GM19043 (cell line): ENCODE data around the gene GPC1.

Source experiments
- ATAC-seq: cut with Tn5 transposase; IDR thresholded peaks from one replicate; pipeline ENCODE4 v1.9.1; 2021; ENCODE audit warnings: low read depth; ENCODE audit not compliant: unreplicated experiment

Gene GPC1

GRCh38 chr2:240440251-240440650 lies 4.8 kb downstream of the GPC1 start:
- no peak for ATAC-seq

GRCh38 chr2:240440704-240441320 lies 5.3 kb downstream of the GPC1 start:
- no peak for ATAC-seq

GRCh38 chr2:240441326-240441992 lies 6.0 kb downstream of the GPC1 start:
- no peak for ATAC-seq

- ATAC-seq: no peak
Measured at GRCh38 chr2:240441993-240442411, 6.5 kb downstream of the GPC1 start.

GRCh38 chr2:240442891-240443715 lies 7.6 kb downstream of the GPC1 start:
- no peak for ATAC-seq

GRCh38 chr2:240443891-240444301 lies 8.4 kb downstream of the GPC1 start:
- ATAC-seq: no peak

- no peak for ATAC-seq
Measured at GRCh38 chr2:240444464-240444863, 9.0 kb downstream of the GPC1 start.

- no peak for ATAC-seq
Measured at GRCh38 chr2:240445961-240446663, 10.6 kb downstream of the GPC1 start.

- no peak for ATAC-seq
Measured at GRCh38 chr2:240446664-240447175, 11.3 kb downstream of the GPC1 start.

GRCh38 chr2:240447331-240447730 lies 11.9 kb downstream of the GPC1 start:
- no peak for ATAC-seq

- ATAC-seq: no peak
Measured at GRCh38 chr2:240447934-240448333, 12.5 kb downstream of the GPC1 start.

- no peak for ATAC-seq
Measured at GRCh38 chr2:240448387-240449274, 13.2 kb downstream of the GPC1 start.

- no peak for ATAC-seq
Measured at GRCh38 chr2:240449764-240450531, 14.5 kb downstream of the GPC1 start.

GRCh38 chr2:240450532-240451107 lies 15.2 kb downstream of the GPC1 start:
- ATAC-seq: no peak

- ATAC-seq: no peak
Measured at GRCh38 chr2:240451108-240451611, 15.7 kb downstream of the GPC1 start.

- ATAC-seq: no peak
Measured at GRCh38 chr2:240451791-240452461, 16.5 kb downstream of the GPC1 start.

GRCh38 chr2:240452462-240453256 lies 17.2 kb downstream of the GPC1 start:
- ATAC-seq: no peak
